Nucleus accumbens (tissue), 56 donors: Measurements from ENCODE around the gene SEL1L.
"Not testable (repeated sequence)": the region's sequence is repeated elsewhere in the genome, so short reads cannot be mapped to it uniquely, and the experiment has no call there.

Source experiments
- DNase-seq, 56 donors: peaks; one replicate each; lab custom pipeline; 2025; lab: John Stamatoyannopoulos, UW

SEL1L gene

DNA sequence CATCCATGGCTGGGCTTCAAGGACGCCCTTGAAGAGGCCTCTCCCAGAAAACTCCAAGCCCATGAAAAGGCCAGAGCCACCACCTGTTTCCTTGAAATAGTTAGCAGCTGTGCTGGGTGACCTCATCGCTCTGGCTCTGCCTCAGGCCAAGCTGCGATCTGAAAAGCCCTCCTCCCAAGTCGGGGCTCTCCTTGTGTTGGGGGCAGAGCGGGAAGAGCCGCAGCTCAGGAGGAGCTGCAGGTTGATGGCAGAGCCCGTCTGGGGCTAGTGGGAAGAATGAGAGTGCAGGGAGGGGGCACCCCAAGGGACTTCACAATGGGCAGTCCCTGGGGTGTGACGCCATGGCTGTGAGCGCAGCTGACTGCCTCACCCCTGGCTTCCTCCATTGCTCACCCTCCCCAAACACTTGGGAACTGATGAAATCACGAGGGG is 83.5 kb downstream of the SEL1L start:
- DNase-seq = peak in 2 of 56 donors; percentile 5 to 20

DNA sequence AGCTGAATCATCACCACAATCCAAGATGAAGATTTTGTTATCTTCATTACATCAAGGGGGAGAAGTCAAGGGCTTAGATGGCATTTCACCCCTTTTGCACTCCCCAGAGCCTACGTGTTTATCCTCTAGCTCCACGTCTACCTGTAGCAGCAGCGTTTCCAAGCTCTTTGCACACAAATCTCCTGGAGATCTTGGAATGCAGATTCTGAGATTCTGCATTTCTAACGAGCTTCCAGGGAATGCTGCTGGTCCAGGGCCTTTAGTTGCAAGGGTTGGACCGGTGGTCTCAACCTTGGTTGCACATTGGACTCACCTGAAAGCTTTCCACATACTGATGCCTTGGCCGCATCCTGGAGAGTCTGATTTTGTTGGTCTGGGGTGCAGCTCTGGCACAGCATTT is 84.1 kb downstream of the SEL1L start:
- no peak for DNase-seq

DNA sequence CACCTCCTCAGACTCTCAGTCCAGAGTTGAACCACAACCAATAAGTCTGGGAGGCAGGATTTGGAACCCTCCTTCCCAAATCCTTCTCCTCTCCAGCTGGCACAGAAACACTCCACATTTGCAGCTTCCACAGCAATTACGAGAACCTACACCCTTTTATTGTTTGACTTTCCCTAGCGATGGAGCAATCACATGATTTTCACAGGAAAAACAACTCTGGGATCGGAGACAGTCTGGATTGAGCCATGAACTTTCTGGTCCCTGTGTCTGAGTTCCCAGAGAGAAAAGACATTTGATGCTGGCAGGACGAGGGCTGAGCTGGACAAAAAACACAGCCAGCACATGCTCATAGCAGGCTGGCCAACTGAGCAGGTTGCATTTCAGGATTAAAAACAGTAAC is 84.5 kb downstream of the SEL1L start:
- peak in 6 of 56 donors; percentile 8 to 41 (median 14) for DNase-seq

GRCh38 chr14:81447021-81447764 is 86.5 kb downstream of the SEL1L start:
- DNase-seq = no peak

- DNase-seq = no peak
Measured at GRCh38 chr14:81446279-81447007, 87.2 kb downstream of the SEL1L start.

- no peak for DNase-seq
Measured at GRCh38 chr14:81441626-81442134, 92.0 kb downstream of the SEL1L start.

DNA sequence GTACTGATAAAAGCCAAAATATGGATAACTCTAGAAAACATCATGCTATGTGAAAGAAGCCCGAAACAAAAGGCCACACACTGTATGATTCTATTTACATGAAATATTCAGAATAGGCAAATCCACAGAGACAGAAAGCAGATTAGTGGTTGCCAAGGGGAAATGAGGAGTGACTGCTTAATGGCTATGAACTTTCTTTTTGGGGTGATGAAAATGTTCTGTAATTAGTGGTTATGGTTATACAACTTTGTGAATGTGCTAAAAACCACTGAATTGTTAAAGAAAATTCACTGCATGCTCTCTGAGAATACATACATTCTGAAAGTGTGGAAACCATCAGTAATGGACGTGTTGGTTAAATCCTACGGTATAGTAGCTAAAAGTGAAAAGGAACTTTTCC is 93.6 kb downstream of the SEL1L start:
- no peak for DNase-seq

GRCh38 chr14:81437244-81437643 is 96.4 kb downstream of the SEL1L start:
- no peak for DNase-seq

DNA sequence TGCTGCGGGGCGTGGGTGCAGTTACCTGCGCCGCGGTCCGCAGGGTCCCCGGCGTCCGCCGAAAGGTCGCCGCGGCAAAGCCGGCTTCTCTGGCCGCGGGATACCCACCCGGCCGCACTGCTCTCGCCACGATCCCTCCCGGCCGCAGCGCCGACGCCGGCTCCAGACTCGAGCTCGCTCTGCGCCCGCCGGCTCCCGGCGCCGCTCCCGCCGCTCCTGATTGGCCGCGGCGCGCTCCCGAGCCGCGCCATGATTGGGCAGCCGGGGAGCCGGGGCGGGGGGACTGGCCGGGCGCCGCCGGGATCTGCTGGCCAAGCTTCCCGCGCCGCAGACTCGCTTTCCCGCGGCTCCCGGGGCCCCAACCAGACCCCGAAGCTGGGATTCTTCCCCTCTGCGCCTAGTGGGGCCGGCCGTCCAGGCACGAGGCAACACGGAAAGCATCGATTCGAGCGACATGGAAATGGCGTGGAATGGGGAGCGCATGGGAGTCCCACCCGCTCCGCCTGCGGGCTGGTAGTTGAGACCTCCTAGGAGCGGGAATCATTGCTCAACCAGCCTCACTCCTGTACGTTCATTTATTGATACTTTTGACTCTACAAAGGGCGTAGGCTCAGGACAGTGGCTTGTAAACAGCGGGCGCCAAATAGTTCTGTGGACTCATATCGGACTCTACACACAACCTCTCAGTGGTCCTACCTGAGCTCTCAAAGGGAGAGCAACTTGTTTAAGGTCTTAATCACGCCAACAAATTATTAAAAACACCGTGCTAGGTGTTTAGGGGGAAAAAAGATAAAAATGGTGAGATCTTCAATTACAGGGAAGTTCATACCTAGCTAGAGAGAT is 97.1 kb downstream of the SEL1L start:
- DNase-seq = peak in 52 of 56 donors; percentile 11 to 87 (median 60)

DNA sequence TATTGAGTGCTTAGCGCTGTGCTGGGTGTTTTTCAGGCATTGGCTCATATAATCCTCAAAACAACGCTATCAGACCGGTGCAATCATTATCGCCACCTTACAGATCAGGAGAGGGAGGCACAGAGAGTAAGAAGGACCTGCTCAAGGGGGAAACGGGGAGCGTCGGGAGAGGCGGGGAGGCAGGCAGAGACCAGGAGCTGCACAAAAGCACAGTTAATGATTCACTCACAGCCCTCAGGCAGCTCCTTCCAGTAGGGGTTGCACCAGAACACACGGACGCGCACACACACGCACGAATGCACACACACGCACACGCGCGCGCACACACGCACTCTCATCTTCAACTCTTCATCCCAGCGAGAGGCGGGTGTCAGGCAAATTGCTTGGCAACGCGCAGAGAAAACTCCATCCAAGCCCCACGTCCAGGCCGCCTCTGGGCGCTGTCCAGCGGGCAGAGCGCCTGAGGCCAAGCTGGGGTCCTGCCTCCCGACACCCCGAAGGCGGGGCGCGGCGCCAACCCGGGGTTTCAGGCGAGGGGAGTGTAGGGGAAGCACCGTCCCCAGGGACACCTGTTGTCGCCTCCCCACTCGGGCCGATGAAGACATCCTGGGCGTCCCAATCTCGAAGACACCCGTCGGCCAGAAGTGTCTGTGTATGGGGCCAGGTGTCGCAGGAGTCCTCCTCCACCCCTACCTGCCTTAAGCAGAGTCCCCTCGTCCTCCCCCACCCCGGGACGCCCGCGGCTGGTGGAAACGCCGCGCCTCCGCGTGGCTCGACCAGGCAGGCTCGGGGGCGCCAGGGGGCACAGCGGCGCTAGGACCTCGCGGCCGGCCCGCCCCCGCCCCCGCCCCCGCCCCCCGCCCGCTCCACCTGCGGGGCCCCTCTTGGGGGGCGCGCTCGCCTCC is 98.0 kb downstream of the SEL1L start:
- DNase-seq = peak in 48 of 56 donors; percentile 20 to 79 (median 56)

- DNase-seq = no peak
Measured at GRCh38 chr14:81435048-81435390, 98.6 kb downstream of the SEL1L start.

DNA sequence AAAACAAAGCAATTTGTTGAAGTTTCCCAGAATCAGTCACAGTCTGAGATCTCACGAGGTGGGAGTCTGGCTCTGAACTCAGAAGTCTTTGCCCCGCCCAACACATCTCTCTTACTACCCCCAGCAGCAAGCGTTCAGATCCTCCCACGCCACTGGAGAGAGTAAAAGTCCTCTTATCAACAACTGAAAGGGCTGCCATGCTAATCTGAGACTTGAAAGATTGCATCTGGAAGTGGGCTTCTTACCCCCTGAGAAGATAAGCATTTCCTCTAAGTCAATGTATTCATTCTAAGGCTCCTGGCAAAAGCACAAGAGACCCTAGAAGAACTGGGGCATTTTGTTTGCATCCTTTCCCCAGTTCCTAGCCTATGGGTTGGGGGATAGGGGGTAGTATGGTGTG is 99.4 kb downstream of the SEL1L start:
- peak in 4 of 56 donors; percentile 10 to 30 (median 20) for DNase-seq

GRCh38 chr14:81433378-81433777 is 100.3 kb downstream of the SEL1L start:
- DNase-seq = no peak

- DNase-seq = no peak
Measured at GRCh38 chr14:81432219-81432661, 101.4 kb downstream of the SEL1L start.

DNA sequence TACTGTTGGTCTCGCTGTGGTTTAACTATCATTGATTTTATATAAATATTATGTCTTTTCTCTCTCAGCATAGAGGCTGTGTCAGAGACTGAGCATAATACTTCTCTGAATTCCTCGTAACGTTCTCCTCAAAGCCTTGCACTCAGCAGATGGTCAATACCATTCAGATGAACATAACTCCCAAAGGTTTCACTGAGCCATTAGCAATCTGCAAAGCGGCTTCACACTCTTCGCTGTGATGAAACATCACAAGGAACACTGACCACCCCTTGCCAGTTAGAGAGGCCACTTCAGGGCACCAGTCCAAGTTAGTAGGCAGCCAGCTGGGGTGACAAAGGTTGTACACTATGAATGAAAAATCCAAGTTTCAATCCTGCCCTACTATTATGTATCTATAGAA is 103.4 kb downstream of the SEL1L start:
- DNase-seq = peak in 5 of 56 donors; percentile 3 to 32 (median 13)

DNA sequence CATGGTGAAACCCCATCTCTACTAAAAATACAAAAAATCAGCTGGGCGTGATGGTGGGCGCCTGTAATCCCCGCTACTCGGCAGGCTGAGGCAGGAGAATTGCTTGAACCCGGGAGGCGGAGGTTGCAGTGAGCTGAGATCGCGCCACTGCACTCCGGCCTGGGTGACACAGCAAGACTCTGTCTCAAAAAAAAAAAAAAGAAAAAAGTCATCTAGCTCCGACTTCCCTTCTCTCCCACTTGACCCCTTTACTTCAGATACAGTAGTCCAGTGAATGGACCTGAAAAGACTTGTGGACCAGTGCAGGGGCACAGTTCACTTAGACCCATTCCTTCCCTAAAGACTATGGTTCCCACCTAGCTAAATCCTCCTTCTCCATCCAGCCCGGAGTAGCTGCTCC is 103.9 kb downstream of the SEL1L start:
- DNase-seq = not testable (repeated sequence)

GRCh38 chr14:81429028-81429427 is 104.6 kb downstream of the SEL1L start:
- DNase-seq = no peak

- no peak for DNase-seq
Measured at GRCh38 chr14:81427348-81428058, 106.2 kb downstream of the SEL1L start.

DNA sequence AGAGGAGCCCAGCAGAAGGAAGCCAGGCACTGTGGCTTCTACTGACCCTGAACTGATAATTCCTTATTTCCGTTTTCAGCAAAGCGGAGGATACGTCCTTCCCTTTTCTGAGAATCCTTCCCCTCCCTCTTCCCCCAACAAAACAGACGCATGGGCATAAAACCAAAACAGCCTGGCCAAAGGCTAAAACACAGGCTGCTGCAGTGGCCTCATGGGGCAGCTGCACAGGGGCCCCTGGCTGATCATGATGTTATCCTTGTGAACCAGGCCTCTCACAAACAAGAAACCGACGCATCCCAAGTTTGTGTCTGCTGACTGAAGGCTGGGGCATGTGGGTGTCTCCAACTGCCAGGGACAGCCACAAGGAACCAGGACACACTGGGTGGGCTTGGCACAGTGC is 110.1 kb downstream of the SEL1L start:
- DNase-seq = peak in 12 of 56 donors; percentile 7 to 39 (median 21)
